Activated CD8-positive, alpha-beta memory T cell treated with anti-CD3 and anti-CD28 coated beads, Interleukin-2, amount 50 U/mL, for 4 hours (primary cell): ENCODE data around the gene FSD1.
"Not testable (repeated sequence)": the region's sequence is repeated elsewhere in the genome, so short reads cannot be mapped to it uniquely, and the experiment has no call there.

Experiments
- DNase-seq: peaks from one replicate; pipeline ENCODE4 v3.0.0-alpha.2; 2020

The FSD1 gene

GRCh38 chr19:4347521-4347920, 43.1 kb downstream of the FSD1 start:
- no peak for DNase-seq

GRCh38 chr19:4349225-4349624, 44.8 kb downstream of the FSD1 start:
- not testable (repeated sequence) for DNase-seq

DNA sequence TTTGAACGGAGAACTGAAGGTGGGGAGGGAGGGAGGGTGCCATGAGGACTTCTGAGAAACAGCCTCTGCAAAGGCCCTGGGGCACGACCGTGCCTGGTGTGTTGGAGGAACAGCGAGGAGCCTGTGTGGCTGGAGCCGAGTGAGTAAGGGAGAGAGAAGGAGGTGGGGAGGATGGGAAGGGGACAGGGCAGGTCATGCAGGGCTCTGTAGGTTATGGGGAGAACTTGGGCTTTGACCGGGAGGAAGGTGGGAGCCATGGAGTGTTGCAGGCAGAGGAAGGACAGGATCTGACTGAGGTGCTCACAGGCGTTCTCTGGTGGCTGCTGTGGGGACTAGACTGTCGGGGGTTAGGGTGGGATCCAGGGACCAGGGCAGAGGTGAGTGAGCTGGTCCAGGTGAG, 45.7 kb downstream of the FSD1 start:
- no peak for DNase-seq

- DNase-seq = no peak
These were observed 46.3 kb downstream of the FSD1 start for GRCh38 chr19:4350726-4351125.

DNA sequence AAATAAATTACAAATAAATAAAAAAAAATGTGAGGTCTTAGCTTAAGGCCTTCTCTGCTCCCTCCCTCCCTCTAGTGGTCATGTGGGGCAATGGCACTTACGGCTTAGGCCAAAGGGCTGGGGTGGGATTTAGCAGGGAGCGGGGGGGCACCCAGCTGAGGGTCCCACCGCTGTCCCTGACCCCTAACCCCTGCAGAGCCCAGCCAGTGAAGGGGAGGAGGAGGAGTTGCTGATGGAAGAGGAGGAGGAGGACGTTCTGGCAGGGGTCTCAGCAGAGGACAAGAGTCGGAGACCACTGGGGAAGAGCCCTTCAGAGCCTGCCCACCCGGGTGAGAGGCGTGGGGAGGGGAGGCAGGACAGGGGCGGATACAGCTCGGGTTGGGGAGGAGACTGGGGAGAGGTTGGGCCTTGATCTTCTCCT, 48.3 kb downstream of the FSD1 start:
- peak; percentile 68 for DNase-seq

DNA sequence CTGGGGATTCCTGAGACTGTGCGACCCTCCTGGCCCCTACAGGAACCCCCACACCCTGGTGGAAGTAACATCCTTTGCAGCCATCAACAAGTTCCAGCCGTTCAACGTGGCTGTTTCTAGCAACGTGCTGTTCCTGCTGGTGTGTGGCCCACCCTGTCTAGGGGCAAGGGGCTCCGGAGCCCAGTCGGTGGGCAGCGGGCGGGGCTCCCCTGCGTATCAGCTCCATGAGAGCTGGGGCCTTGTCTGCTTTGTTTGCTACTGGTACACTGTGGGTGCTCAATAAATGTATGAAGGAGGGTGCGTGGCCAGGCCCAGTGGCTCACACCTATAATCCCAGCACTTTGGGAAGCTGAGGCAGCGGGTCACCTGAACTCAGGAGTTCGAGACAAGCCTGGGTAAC, 49.9 kb downstream of the FSD1 start:
- no peak for DNase-seq

- no peak for DNase-seq
These were observed 50.5 kb downstream of the FSD1 start for GRCh38 chr19:4354897-4355296.

- no peak for DNase-seq
These were observed 52.8 kb downstream of the FSD1 start for GRCh38 chr19:4357095-4357797.

GRCh38 chr19:4357921-4358326, 53.5 kb downstream of the FSD1 start:
- DNase-seq = no peak

DNA sequence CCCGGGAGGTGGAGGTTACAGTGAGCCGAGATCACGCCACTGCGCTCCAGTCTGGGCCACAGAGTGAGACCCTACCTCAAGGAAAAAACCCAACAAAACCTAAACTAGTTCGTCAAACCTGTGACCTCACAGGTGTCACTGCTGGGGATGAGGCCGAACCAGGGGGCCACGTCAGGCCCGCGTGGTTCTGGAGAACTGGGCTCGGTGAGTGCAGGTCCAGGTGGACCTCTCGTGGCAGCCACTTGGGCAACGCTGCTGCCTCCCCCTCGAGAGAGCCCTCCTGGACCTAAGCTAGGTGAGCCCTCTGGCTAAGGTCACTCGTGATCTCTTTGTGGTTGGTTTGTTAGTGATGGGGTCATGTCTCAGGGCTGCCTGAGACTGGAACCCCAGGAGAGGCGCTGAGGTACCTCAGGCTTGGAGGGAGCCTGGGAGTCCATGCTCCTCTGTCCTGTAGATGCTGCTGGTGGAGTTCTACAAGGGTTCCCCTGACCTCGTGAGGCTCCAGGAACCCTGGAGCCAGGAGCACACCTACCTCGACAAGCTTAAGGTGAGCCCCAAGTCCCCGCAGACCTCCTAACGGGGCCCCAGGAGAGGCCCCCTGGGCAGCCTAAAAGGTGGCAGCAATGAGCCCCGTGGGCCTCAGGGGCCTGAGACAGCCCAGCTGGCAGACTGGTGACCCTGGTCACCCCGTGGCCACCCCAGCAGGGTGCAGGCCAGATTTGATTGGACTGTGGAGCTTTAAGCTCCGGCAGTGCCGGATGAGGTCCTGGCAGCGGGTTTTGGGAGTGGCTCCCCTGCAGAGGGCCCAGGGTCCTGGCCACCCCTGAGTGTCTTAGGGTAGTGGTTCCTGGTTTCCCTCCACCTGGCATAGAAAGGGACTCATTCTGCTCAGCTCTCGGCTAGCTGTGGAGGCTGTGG, 54.6 kb downstream of the FSD1 start:
- no peak for DNase-seq

DNA sequence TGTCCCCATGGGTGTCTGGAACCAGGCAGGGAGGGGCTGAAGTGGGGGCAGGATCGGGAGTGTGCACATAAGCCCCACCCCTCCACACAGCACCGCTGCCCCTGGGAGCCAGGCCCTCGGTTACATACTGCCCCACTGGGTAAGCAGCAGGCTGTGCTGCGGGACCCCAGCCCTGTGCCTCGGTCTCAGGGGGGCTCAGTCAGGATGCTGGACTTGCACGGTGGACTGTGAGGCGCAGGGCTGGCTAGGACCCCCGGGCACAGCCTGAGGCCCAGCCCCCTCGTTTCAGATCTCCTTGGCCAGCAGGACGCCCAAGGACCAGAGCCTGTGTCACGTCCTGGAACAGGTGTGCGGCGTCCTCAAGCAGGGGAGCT, 55.2 kb downstream of the FSD1 start:
- DNase-seq = no peak

GRCh38 chr19:4360081-4360569, 55.7 kb downstream of the FSD1 start:
- DNase-seq = no peak

GRCh38 chr19:4360641-4361151, 56.3 kb downstream of the FSD1 start:
- DNase-seq = no peak

DNA sequence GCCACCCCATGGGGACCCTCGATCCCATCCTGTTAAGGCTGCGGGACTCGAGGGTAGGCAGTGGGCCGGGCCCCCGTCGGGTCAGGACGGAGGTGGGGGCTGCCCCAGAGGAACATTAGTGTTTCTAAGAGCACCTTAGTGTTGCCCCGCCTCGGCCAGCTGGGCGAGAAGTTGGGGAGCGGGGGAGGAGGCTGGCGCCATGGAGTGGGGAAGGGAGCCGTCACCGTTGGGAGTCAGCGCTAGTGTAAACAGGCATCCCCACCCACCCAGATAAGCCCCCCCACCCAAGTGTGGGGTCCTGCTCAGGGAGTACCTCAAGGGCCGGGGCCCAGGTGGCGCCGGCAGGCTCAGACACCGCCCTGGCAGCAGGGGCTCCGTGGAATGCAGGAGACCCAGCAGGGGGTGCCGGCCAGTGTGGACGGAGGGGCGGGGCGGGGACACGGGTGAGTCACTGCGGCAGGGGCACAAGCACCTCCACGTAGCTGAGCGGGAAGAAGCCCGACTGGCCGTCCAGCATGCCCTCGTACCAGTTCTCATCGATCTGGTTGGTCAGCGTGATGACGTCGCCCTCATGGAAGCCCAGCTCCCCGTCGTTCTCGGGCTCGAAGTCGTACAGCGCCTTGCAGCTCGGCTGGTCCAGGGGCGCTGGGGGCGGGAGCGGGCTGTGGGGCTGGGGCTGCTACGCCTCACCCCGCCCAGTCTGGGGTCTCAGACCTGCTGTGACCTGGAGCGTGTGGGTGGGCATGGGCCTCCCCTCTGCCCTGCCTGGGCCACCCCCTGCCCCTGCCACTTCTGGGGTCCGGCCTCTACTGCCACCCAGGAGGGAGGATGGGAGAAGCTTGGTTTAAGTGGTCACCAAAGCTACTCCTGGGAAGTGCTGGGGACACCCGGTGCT, 57.0 kb downstream of the FSD1 start:
- no peak for DNase-seq

GRCh38 chr19:4362101-4362828, 57.9 kb downstream of the FSD1 start:
- no peak for DNase-seq

- DNase-seq = no peak
These were observed 58.6 kb downstream of the FSD1 start for GRCh38 chr19:4362831-4363545.

DNA sequence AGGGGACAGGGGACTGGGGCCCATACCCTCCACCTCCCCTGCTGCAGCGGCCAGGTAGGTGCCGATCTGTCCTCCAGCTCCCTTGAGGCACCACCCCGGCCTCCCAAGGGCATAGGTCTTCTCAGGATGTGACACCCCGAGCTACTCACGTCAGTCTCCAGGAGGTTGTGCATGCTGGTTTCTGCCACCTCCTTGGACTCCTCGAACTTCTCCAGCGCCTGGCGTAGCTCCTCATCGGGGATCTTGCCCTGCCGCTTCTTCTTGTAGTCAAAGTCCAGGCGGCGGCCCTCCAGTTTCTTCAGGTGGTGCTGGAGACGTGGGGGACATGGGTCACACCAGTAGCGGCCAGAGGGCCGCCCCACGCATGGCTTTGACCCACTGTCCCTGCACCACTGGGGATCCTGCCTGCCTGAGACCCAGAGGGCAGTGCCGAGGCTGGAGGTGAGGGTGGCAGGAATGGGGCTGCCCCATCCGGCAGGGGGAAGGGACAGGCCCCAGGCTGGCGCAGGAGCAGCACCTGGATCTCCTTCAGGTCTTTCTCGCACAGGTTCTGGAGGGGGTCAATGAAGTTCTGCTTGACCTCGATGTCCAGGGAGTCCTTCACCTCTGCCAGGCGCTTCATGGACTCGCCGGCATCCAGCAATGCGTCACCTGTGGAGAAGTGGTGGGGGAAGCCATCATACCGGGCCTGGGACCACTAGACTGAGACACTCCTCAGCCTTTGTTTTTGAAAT, 59.3 kb downstream of the FSD1 start:
- DNase-seq = no peak

GRCh38 chr19:4365341-4365740, 60.9 kb downstream of the FSD1 start:
- DNase-seq = no peak

GRCh38 chr19:4365791-4366665, 61.6 kb downstream of the FSD1 start:
- DNase-seq = no peak
